Mesothelial cell of epicardium (in vitro differentiated cells): ENCODE measurements around the gene STRIP1. TPM values are rescaled to one million over a fixed set of nuclear protein-coding genes. Genes with fewer than 3 reads are reported as not detected.

ENCODE experiments used
- DNase-seq, 2 experiments: peaks; one replicate each; pipeline ENCODE4 v3.0.0; 2021; ENCODE audit warnings: low spot score in 2 of 2; ENCODE audit not compliant: unreplicated experiment in 2 of 2
- H3K27ac Mint-ChIP-seq: 2 replicates; pipeline ENCODE4 v1.8.0; 2021; ENCODE audit warnings: mixed read lengths
- H3K27me3 Mint-ChIP-seq: 2 replicates; pipeline ENCODE4 v1.8.0; 2021; ENCODE audit warnings: low read depth, mixed read lengths
- H3K36me3 Mint-ChIP-seq: 2 replicates; pipeline ENCODE4 v1.8.0; 2021; ENCODE audit warnings: mixed read lengths
- H3K4me1 Mint-ChIP-seq: 2 replicates; pipeline ENCODE4 v1.8.0; 2021; ENCODE audit warnings: mixed read lengths
- H3K4me3 Mint-ChIP-seq: 2 replicates; pipeline ENCODE4 v1.8.0; 2021; ENCODE audit warnings: mild to moderate bottlenecking, moderate library complexity, mixed read lengths
- H3K9me3 Mint-ChIP-seq: 2 replicates; pipeline ENCODE4 v1.8.0; 2021; ENCODE audit warnings: mixed read lengths
- total RNA-seq: library from RNA; stranded (reverse); gene quantifications from 3 replicates; pipeline ENCODE4 v1.2.1, GENCODE V29; 2021
- TF ChIP-seq, protein P1 (sequence below): fragments of 200-600 bp; sonication (generic); IDR thresholded peaks from one replicate; pipeline ENCODE4 v1.5.0; 2021; ENCODE audit warnings: antibody characterized with exemption; ENCODE audit not compliant: unreplicated experiment

The STRIP1 gene
- total RNA-seq, 1 donor from 2014 or later: 96.0 TPM

DNA sequence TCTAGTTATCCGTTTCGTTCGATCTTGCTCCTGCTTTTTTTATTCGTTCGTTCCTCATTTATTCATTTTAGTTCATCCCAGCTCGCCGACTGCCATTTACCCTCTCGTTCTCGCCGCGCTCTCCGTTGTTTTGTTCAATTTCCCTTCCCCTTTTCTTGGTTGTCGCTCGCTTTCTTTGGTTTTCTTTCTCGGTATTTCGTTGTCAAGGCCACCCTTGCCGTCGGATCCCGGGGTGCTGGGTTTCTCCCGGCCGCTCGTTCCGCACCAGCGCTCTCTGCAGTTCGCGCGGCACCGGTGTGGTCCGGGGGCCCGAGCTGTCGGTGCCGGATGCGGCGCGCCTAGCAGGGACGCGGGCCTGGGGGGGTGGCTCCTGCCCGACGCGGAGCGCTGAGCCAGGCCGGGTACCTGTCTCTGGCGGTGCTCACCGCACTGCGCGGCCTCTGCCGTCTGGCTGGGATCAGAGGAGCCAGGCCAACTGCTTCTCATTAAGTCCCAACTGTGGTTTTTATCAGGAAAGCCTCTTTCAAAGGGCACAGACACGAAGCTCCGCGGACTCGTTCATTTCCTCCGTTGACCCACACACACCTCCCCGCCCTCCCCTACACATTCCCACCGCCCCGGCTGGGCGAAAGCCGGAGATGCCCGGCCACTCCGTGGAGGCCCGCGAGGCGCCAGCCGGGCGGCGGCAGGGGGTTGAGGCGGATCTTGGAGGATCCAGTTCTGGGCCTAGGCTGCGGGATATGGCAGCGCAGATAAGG is 34.4 kb downstream of the STRIP1 start:
- TF ChIP-seq, protein P1, sequence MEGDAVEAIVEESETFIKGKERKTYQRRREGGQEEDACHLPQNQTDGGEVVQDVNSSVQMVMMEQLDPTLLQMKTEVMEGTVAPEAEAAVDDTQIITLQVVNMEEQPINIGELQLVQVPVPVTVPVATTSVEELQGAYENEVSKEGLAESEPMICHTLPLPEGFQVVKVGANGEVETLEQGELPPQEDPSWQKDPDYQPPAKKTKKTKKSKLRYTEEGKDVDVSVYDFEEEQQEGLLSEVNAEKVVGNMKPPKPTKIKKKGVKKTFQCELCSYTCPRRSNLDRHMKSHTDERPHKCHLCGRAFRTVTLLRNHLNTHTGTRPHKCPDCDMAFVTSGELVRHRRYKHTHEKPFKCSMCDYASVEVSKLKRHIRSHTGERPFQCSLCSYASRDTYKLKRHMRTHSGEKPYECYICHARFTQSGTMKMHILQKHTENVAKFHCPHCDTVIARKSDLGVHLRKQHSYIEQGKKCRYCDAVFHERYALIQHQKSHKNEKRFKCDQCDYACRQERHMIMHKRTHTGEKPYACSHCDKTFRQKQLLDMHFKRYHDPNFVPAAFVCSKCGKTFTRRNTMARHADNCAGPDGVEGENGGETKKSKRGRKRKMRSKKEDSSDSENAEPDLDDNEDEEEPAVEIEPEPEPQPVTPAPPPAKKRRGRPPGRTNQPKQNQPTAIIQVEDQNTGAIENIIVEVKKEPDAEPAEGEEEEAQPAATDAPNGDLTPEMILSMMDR: no peak
- Mint-ChIP-seq H3K27me3 (peaks cover 5% of the 10 kb centered on the region), H3K27ac (peak overlapping the region; percentile 98), H3K9me3 (no peaks in the 10 kb centered on the region), H3K4me3 (peak overlapping the region; percentile 85), H3K36me3 (peaks cover 24% of the 10 kb centered on the region), H3K4me1 (peaks cover 71% of the 10 kb centered on the region)
- peak in 1 of 2 experiments; percentile 51 for DNase-seq

- H3K27me3 Mint-ChIP-seq: peaks cover 5% of the 10 kb centered on the region
- H3K36me3 Mint-ChIP-seq: peaks cover 29% of the 10 kb centered on the region
- H3K9me3 Mint-ChIP-seq: no peaks in the 10 kb centered on the region
- DNase-seq: peak in 1 of 2 experiments; percentile 63
- TF ChIP-seq, protein P1: no peak
- H3K27ac Mint-ChIP-seq: peak overlapping the region; percentile 98
- peak overlapping the region; percentile 85 for H3K4me3 Mint-ChIP-seq
- peaks cover 71% of the 10 kb centered on the region for H3K4me1 Mint-ChIP-seq
These were observed 35.2 kb downstream of the STRIP1 start for GRCh38 chr1:110069404-110070281.

GRCh38 chr1:110070282-110070669 is 35.9 kb downstream of the STRIP1 start:
- Mint-ChIP-seq H3K36me3 (peaks cover 32% of the 10 kb centered on the region), H3K27me3 (peaks cover 5% of the 10 kb centered on the region), H3K4me3 (peak overlapping the region; percentile 85), H3K27ac (peak overlapping the region; percentile 98), H3K4me1 (peaks cover 69% of the 10 kb centered on the region), H3K9me3 (no peaks in the 10 kb centered on the region)
- peak in 1 of 2 experiments; percentile 67 for DNase-seq
- TF ChIP-seq, protein P1: no peak

DNA sequence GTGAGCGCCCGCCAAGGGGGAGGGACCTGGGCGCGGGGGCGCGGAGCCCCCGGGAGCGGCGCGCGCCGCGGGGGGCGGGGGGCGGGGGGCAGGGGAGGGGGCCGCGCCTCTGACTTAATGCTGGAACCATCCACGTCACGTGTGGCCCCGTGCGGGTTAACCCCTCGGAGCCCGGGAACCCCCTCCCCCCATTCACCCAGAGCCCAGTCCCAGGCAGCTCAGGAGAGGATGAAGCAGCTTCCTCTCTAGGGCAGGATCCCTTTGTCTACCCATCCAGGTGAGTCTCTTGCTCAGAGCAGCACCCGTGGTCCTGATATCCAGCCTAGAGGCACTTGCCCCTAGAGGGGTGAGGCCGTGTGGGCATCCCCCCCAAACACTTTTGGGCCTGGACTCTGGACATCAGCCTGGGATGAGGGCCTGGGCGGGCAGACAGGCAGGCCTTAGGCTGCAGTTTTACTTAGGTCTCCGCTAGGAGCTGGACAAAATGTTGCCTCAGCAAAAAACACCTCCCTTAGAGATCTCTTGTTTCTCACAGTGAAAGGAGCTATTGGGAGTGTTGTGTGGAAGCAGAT is 36.3 kb downstream of the STRIP1 start, which contains the start of gene ALX3:
Gene ALX3, minus strand, starts transcription at position 2 of the 572 bp plus-strand sequence. CDS start 60 bp downstream, outside the sequence.
- peak within 1 kb of the TSS; percentile 98 for H3K27ac Mint-ChIP-seq
- peak within 1 kb of the TSS; percentile 85 for H3K4me3 Mint-ChIP-seq
- H3K36me3 Mint-ChIP-seq: peaks cover 36% of the 10 kb centered on the region
- H3K27me3 Mint-ChIP-seq: peaks cover 5% of the 10 kb centered on the region
- peak; percentile 57 to 76 for DNase-seq
- TF ChIP-seq, protein P1: no peak
- H3K9me3 Mint-ChIP-seq: no peaks in the 10 kb centered on the region
- peaks cover 68% of the 10 kb centered on the region for H3K4me1 Mint-ChIP-seq

- TF ChIP-seq, protein P1: no peak
- Mint-ChIP-seq H3K36me3 (peaks cover 41% of the 10 kb centered on the region), H3K4me1 (peaks cover 49% of the 10 kb centered on the region), H3K9me3 (no peaks in the 10 kb centered on the region), H3K4me3 (no peak overlapping the region), H3K27ac (no peak overlapping the region), H3K27me3 (no peaks in the 10 kb centered on the region)
- no peak for DNase-seq
These were observed 39.7 kb downstream of the STRIP1 start for GRCh38 chr1:110074166-110074565.
